A549 (cell line): ENCODE results near the gene TGIF2.

Source experiments
- JUN ChIP-seq, 2 experiments: fragments of >200 bp; sonication (Bioruptor Twin); formaldehyde crosslinking; IDR thresholded peaks; 2 replicates in 1 of 2; 3 replicates in 1 of 2; pipeline ENCODE4 v1.6.1; 2016 to 2017
- TF ChIP-seq, protein P1 (sequence below): IDR thresholded peaks from 2 replicates; pipeline ENCODE4 v1.6.1; 2012
- TF ChIP-seq, protein P2 (sequence below): fragments of >200 bp; sonication (Bioruptor Twin); formaldehyde crosslinking; IDR thresholded peaks from 3 replicates; pipeline ENCODE4 v1.5.1; 2016

DNA sequence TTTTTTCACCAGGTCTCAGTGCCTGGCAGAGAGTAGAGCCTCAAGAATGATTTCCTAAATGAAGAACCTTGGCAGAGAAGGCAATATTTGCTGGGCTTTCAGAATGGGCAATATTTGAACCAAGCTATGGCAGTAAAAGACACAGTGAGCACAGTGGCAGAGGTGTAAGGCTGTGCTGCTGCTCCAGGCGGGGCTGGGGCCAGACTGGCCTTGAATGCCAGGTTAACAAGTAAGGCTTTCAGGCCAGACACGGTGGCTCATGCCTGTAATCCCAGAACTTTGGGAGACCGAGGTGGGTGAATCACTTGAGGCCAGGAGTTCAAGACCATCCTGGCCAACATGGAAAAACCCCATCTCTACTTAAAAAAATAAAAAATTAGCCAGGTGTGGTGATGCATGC is 40.6 kb upstream of the TGIF2 start:
- TF ChIP-seq, protein P1, sequence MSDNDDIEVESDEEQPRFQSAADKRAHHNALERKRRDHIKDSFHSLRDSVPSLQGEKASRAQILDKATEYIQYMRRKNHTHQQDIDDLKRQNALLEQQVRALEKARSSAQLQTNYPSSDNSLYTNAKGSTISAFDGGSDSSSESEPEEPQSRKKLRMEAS, result no peak
- TF ChIP-seq, protein P2, sequence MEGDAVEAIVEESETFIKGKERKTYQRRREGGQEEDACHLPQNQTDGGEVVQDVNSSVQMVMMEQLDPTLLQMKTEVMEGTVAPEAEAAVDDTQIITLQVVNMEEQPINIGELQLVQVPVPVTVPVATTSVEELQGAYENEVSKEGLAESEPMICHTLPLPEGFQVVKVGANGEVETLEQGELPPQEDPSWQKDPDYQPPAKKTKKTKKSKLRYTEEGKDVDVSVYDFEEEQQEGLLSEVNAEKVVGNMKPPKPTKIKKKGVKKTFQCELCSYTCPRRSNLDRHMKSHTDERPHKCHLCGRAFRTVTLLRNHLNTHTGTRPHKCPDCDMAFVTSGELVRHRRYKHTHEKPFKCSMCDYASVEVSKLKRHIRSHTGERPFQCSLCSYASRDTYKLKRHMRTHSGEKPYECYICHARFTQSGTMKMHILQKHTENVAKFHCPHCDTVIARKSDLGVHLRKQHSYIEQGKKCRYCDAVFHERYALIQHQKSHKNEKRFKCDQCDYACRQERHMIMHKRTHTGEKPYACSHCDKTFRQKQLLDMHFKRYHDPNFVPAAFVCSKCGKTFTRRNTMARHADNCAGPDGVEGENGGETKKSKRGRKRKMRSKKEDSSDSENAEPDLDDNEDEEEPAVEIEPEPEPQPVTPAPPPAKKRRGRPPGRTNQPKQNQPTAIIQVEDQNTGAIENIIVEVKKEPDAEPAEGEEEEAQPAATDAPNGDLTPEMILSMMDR, result no peak
- TF ChIP-seq JUN (IDR thresholded peaks at IDR 0.05), result no peak
